ENCODE results near the gene SPACA7.

DNA sequence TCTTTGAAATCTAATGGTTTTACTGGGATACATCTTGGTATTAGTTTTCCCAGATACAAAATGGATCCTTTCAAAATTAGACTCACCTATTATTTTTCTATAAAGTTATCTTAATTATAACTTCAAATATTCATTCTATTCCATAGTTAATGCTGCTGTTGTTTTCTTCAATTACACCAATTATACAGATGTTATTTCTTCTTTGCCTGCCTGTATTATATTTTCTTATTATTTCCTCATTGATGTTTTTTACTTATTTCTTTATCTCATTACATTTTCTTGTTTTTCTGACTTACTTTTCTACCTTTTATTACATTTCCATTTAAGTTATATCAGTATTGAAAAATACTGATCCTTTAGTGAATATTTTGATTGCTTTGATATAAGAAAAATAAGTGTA, 40.9 kb downstream of the SPACA7 start:
- TF ChIP-seq, protein P1, sequence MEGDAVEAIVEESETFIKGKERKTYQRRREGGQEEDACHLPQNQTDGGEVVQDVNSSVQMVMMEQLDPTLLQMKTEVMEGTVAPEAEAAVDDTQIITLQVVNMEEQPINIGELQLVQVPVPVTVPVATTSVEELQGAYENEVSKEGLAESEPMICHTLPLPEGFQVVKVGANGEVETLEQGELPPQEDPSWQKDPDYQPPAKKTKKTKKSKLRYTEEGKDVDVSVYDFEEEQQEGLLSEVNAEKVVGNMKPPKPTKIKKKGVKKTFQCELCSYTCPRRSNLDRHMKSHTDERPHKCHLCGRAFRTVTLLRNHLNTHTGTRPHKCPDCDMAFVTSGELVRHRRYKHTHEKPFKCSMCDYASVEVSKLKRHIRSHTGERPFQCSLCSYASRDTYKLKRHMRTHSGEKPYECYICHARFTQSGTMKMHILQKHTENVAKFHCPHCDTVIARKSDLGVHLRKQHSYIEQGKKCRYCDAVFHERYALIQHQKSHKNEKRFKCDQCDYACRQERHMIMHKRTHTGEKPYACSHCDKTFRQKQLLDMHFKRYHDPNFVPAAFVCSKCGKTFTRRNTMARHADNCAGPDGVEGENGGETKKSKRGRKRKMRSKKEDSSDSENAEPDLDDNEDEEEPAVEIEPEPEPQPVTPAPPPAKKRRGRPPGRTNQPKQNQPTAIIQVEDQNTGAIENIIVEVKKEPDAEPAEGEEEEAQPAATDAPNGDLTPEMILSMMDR (IDR thresholded peaks at IDR 0.05 in 2 of 3, conservative IDR thresholded peaks at IDR 0.05 in 1 of 3; ENCODE audit: control insufficient read depth in 2 of 3, extremely low read depth in 1 of 3, insufficient read depth in 1 of 3, low read depth in 3 of 3, low read length in 3 of 3): no peak
- TF ChIP-seq, protein P2, sequence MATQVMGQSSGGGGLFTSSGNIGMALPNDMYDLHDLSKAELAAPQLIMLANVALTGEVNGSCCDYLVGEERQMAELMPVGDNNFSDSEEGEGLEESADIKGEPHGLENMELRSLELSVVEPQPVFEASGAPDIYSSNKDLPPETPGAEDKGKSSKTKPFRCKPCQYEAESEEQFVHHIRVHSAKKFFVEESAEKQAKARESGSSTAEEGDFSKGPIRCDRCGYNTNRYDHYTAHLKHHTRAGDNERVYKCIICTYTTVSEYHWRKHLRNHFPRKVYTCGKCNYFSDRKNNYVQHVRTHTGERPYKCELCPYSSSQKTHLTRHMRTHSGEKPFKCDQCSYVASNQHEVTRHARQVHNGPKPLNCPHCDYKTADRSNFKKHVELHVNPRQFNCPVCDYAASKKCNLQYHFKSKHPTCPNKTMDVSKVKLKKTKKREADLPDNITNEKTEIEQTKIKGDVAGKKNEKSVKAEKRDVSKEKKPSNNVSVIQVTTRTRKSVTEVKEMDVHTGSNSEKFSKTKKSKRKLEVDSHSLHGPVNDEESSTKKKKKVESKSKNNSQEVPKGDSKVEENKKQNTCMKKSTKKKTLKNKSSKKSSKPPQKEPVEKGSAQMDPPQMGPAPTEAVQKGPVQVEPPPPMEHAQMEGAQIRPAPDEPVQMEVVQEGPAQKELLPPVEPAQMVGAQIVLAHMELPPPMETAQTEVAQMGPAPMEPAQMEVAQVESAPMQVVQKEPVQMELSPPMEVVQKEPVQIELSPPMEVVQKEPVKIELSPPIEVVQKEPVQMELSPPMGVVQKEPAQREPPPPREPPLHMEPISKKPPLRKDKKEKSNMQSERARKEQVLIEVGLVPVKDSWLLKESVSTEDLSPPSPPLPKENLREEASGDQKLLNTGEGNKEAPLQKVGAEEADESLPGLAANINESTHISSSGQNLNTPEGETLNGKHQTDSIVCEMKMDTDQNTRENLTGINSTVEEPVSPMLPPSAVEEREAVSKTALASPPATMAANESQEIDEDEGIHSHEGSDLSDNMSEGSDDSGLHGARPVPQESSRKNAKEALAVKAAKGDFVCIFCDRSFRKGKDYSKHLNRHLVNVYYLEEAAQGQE (IDR thresholded peaks at IDR 0.05; ENCODE audit: low read depth, low read length): no peak
- TF ChIP-seq YY1 (IDR thresholded peaks at IDR 0.05; ENCODE audit: low read depth, low read length): no peak
- TF ChIP-seq, protein P3, sequence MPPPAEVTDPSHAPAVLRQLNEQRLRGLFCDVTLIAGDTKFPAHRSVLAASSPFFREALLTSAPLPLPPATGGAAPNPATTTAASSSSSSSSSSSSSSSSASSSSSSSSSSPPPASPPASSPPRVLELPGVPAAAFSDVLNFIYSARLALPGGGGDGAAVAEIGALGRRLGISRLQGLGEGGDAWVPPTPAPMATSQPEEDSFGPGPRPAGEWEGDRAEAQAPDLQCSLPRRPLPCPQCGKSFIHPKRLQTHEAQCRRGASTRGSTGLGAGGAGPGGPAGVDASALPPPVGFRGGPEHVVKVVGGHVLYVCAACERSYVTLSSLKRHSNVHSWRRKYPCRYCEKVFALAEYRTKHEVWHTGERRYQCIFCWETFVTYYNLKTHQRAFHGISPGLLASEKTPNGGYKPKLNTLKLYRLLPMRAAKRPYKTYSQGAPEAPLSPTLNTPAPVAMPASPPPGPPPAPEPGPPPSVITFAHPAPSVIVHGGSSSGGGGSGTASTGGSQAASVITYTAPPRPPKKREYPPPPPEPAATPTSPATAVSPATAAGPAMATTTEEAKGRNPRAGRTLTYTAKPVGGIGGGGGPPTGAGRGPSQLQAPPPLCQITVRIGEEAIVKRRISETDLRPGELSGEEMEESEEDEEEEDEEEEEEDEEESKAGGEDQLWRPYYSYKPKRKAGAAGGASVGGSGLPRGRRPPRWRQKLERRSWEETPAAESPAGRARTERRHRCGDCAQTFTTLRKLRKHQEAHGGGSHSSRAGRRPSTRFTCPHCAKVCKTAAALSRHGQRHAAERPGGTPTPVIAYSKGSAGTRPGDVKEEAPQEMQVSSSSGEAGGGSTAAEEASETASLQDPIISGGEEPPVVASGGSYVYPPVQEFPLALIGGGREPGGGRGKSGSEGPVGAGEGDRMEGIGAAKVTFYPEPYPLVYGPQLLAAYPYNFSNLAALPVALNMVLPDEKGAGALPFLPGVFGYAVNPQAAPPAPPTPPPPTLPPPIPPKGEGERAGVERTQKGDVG (CRISPR knock-in tag; IDR thresholded peaks at IDR 0.05): no peak
- TF ChIP-seq ZSCAN29 (IDR thresholded peaks at IDR 0.05): no peak
